ENCODE data around the gene GTF3C1.

The GTF3C1 gene

DNA sequence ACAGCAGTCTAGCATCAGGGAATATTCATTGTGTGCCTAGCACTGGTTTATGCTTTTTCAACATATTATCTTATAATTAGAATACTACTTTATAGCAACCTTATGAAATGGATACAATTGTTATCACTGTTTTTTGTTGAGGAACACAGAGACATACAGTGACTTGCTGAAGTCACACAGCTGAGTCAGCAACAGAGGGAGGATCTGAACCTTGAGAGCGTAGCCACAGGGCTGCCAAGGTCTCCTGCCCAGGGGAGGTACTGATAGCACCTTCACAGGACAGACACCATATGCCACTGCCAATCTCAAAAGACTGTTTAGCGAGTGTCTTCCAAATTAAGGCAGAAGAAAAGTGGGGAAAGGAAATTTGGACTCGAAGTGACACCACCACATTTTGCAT is 63.0 kb downstream of the GTF3C1 start:
- no peak for DNase-seq (ENCODE audit: low read depth)
- H3K4me3 ChIP-seq (ENCODE audit: low read depth, low read length) = no peak overlapping the region
- TF ChIP-seq, protein P1, sequence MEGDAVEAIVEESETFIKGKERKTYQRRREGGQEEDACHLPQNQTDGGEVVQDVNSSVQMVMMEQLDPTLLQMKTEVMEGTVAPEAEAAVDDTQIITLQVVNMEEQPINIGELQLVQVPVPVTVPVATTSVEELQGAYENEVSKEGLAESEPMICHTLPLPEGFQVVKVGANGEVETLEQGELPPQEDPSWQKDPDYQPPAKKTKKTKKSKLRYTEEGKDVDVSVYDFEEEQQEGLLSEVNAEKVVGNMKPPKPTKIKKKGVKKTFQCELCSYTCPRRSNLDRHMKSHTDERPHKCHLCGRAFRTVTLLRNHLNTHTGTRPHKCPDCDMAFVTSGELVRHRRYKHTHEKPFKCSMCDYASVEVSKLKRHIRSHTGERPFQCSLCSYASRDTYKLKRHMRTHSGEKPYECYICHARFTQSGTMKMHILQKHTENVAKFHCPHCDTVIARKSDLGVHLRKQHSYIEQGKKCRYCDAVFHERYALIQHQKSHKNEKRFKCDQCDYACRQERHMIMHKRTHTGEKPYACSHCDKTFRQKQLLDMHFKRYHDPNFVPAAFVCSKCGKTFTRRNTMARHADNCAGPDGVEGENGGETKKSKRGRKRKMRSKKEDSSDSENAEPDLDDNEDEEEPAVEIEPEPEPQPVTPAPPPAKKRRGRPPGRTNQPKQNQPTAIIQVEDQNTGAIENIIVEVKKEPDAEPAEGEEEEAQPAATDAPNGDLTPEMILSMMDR (IDR thresholded peaks at IDR 0.05; ENCODE audit: low read depth, low read length) = no peak
- TF ChIP-seq POLR2A (IDR thresholded peaks at IDR 0.05; ENCODE audit: extremely low read depth, insufficient read length) = no peak
- no peak for TF ChIP-seq MYC (IDR thresholded peaks at IDR 0.05; ENCODE audit: low read depth, low read length)
- TF ChIP-seq MAX (IDR thresholded peaks at IDR 0.05; ENCODE audit: low read depth, low read length) = no peak

DNA sequence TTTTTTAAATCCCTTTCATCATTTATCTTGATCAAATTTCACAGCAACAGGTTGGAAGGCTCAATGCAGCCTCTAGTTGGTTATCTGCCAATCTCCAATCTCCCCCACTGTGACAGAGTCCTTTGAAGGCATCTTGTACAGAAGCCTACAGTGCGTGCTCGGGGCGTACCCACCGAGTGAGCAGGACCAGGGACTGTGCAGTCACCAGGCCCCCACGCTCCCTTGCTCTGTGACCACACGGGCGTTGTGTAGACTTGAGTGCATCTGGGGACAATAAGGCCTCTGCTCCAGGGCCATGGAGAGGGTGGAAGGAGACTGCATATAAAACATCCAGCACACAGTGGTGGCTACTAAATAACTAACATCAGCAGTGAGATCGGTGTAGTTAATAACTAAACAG is 63.4 kb downstream of the GTF3C1 start:
- no peak for DNase-seq (ENCODE audit: low read depth)
- TF ChIP-seq MAX (IDR thresholded peaks at IDR 0.05; ENCODE audit: low read depth, low read length) = no peak
- TF ChIP-seq, protein P1 (IDR thresholded peaks at IDR 0.05; ENCODE audit: low read depth, low read length) = no peak
- no peak for TF ChIP-seq MYC (IDR thresholded peaks at IDR 0.05; ENCODE audit: low read depth, low read length)
- TF ChIP-seq POLR2A (IDR thresholded peaks at IDR 0.05; ENCODE audit: extremely low read depth, insufficient read length) = no peak
- H3K4me3 ChIP-seq (ENCODE audit: low read depth, low read length) = no peak overlapping the region

DNA sequence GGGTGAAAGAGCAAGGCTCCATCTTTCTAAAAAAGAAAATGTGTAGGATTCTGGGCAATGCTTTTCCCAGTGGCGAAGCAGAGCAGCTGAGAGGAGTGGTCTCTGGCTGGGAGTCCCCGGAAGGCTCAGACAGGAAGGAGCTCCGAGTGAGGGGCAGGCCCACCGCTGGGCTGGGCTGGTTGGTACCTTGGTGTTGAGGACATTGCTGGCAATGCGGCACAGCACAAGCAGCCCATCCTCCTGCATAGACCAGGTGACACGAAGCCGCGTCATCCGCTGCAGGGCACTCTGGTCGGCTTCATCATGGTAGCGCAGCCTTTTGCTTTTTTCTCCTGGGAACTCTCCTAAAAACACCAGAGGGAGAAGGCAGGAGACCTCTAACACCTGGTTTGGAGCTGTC is 63.9 kb downstream of the GTF3C1 start:
- TF ChIP-seq MAX (IDR thresholded peaks at IDR 0.05; ENCODE audit: low read depth, low read length) (no peak), POLR2A (IDR thresholded peaks at IDR 0.05; ENCODE audit: extremely low read depth, insufficient read length) (no peak), MYC (IDR thresholded peaks at IDR 0.05; ENCODE audit: low read depth, low read length) (no peak)
- TF ChIP-seq, protein P1 (IDR thresholded peaks at IDR 0.05; ENCODE audit: low read depth, low read length) = no peak
- H3K4me3 ChIP-seq (ENCODE audit: low read depth, low read length) = no peak overlapping the region

GRCh38 chr16:27485126-27485525 is 64.6 kb downstream of the GTF3C1 start:
- no peak for DNase-seq (ENCODE audit: low read depth)
- no peak overlapping the region for H3K4me3 ChIP-seq (ENCODE audit: low read depth, low read length)
- TF ChIP-seq MAX (IDR thresholded peaks at IDR 0.05; ENCODE audit: low read depth, low read length) (no peak), POLR2A (IDR thresholded peaks at IDR 0.05; ENCODE audit: extremely low read depth, insufficient read length) (no peak), MYC (IDR thresholded peaks at IDR 0.05; ENCODE audit: low read depth, low read length) (no peak)
- TF ChIP-seq, protein P1 (IDR thresholded peaks at IDR 0.05; ENCODE audit: low read depth, low read length) = no peak

More for the DNA sequence above, 63.9 kb downstream of the GTF3C1 start:
- DNase-seq (ENCODE audit: low read depth) = no peak

GRCh38 chr16:27483624-27484023 is 66.1 kb downstream of the GTF3C1 start:
- DNase-seq (ENCODE audit: low read depth) = no peak
- no peak overlapping the region for H3K4me3 ChIP-seq (ENCODE audit: low read depth, low read length)
- TF ChIP-seq MYC (IDR thresholded peaks at IDR 0.05; ENCODE audit: low read depth, low read length) = no peak
- TF ChIP-seq, protein P1 (IDR thresholded peaks at IDR 0.05; ENCODE audit: low read depth, low read length) = no peak
- no peak for TF ChIP-seq MAX (IDR thresholded peaks at IDR 0.05; ENCODE audit: low read depth, low read length)
- no peak for TF ChIP-seq POLR2A (IDR thresholded peaks at IDR 0.05; ENCODE audit: extremely low read depth, insufficient read length)

DNA sequence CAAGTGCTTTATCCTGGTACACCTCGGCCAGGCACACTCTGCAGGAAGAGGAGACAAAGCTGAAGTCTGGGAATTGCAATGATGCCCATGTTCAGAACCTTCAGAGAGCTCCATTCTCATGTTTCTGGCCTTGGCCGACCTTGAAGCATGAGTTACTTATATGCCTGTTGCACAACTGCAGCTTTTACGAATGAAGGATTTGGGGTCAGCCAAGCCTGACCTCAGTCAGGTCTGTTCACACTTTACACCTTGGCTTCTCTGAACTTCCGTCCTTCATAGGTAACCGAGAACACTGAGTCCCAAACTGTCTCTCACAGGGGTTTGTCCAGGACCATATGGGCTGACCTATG is 66.7 kb downstream of the GTF3C1 start:
- DNase-seq (ENCODE audit: low read depth) = no peak
- no peak for TF ChIP-seq POLR2A (IDR thresholded peaks at IDR 0.05; ENCODE audit: extremely low read depth, insufficient read length)
- no peak for TF ChIP-seq MAX (IDR thresholded peaks at IDR 0.05; ENCODE audit: low read depth, low read length)
- no peak for TF ChIP-seq MYC (IDR thresholded peaks at IDR 0.05; ENCODE audit: low read depth, low read length)
- TF ChIP-seq, protein P1 (IDR thresholded peaks at IDR 0.05; ENCODE audit: low read depth, low read length) = no peak

More for the DNA sequence above, 66.7 kb downstream of the GTF3C1 start:
- no peak overlapping the region for H3K4me3 ChIP-seq (ENCODE audit: low read depth, low read length)

All from NB4 (cell line).